Tibial artery (tissue), 4 donors: ENCODE results near the gene ASIC4.

ENCODE experiments used
- DNase-seq, 2 donors: peaks; one replicate each; pipeline ENCODE4 v3.0.0-alpha.2; 2019
- H3K27ac ChIP-seq, 2 donors: fragments of 200-600 bp; sonication (generic) in 1 of 2; 1 replicate in 1 of 2; 2 replicates in 1 of 2; pipeline ENCODE4 v1.5.1; 2018 to 2019; ENCODE audit warnings: mild to moderate bottlenecking in 1 of 2
- H3K27me3 ChIP-seq, 2 donors: fragments of 200-600 bp; sonication (generic) in 1 of 2; one replicate each; pipeline versions ENCODE4 v1.5.1 to v1.6.0; 2016 to 2019
- H3K36me3 ChIP-seq, 3 donors: fragments of 200-600 bp; sonication (generic) in 2 of 3; one replicate each; pipeline ENCODE4 v1.5.1; 2016 to 2019; ENCODE audit warnings: mild to moderate bottlenecking in 2 of 3
- H3K4me1 ChIP-seq, 4 donors: fragments of 200-600 bp; sonication (generic) in 2 of 4; 1 replicate in 3 of 4; 2 replicates in 1 of 4; pipeline ENCODE4 v1.5.1; 2016 to 2019
- H3K4me3 ChIP-seq, 2 donors: fragments of 200-600 bp; sonication (generic) in 1 of 2; 1 replicate in 1 of 2; 2 replicates in 1 of 2; pipeline ENCODE4 v1.5.1; 2018 to 2019; ENCODE audit warnings: mild to moderate bottlenecking in 2 of 2
- H3K9me3 ChIP-seq, 3 donors: fragments of 200-600 bp; sonication (generic) in 1 of 3; one replicate each; pipeline ENCODE4 v1.5.1; 2016 to 2019
- intact Hi-C: fragments of 100-400 bp; cut with DNase I; formaldehyde crosslinking; loops from one replicate; pipeline ENCODE4 v1.15.0; 2023; ENCODE audit warnings: low total_unique reads
- TF ChIP-seq, protein P1 (sequence below), 2 experiments: fragments of 200-600 bp in 1 of 2; fragments of 450-650 bp in 1 of 2; IDR thresholded peaks; one replicate each; pipeline ENCODE4 v1.5.1; 2017 to 2019; ENCODE audit warnings: antibody characterized with exemption in 2 of 2, mild to moderate bottlenecking in 1 of 2, moderate library complexity in 1 of 2

ASIC4 gene

DNA sequence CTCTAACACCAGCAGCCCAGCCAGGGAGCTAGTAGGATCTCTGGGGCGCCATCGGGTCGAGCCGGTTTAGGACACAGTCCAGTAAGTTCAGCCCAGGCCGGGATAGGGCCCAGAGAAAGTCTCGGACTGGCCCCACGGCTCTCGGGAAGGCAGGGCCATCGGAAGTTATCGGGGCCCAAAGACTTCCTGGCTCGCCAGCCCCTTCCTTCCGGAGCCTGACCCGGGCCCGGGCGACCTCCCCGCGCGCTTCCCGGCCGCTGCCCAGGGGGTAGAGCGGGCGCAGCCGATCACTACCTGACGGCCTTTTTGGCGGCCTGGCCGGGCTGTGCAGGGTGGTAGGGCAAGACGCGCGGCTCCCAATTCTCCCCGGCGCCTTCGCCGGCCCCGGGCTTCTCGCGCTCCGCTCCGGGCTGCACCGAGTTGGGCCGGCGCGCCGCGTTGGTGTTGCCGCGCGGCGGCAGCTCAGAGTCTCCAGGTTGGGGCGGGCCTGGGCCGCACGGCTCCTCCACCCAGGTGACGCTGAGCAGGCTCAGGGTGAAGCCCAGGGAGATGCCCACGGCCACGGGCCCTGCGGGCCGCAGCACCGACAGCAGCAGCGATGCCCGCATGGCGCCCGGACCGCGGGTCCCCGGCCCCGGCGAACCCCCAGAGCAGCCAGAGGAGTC lies 28.8 kb downstream of the ASIC4 start:
- peak overlapping the region; percentile 86 to 92 for H3K27ac ChIP-seq
- intact Hi-C loops: loop anchor here (5.0 kb wide), 1 partner anchor 99 kb away; no protein-coding TSS in a partner anchor
- DNase-seq: no peak
- no peaks in the 10 kb centered on the region for H3K9me3 ChIP-seq
- H3K4me1 ChIP-seq: peaks cover 9 to 29% (median 24%) of the 10 kb centered on the region in 4 donors
- peaks cover 19 to 31% (median 21%) of the 10 kb centered on the region in 3 donors for H3K36me3 ChIP-seq
- H3K27me3 ChIP-seq: no peaks in the 10 kb centered on the region
- TF ChIP-seq, protein P1, sequence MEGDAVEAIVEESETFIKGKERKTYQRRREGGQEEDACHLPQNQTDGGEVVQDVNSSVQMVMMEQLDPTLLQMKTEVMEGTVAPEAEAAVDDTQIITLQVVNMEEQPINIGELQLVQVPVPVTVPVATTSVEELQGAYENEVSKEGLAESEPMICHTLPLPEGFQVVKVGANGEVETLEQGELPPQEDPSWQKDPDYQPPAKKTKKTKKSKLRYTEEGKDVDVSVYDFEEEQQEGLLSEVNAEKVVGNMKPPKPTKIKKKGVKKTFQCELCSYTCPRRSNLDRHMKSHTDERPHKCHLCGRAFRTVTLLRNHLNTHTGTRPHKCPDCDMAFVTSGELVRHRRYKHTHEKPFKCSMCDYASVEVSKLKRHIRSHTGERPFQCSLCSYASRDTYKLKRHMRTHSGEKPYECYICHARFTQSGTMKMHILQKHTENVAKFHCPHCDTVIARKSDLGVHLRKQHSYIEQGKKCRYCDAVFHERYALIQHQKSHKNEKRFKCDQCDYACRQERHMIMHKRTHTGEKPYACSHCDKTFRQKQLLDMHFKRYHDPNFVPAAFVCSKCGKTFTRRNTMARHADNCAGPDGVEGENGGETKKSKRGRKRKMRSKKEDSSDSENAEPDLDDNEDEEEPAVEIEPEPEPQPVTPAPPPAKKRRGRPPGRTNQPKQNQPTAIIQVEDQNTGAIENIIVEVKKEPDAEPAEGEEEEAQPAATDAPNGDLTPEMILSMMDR (IDR thresholded peaks at IDR 0.05): peak in 1 of 2 experiments; percentile 2
- peak overlapping the region; percentile 71 to 98 for H3K4me3 ChIP-seq

DNA sequence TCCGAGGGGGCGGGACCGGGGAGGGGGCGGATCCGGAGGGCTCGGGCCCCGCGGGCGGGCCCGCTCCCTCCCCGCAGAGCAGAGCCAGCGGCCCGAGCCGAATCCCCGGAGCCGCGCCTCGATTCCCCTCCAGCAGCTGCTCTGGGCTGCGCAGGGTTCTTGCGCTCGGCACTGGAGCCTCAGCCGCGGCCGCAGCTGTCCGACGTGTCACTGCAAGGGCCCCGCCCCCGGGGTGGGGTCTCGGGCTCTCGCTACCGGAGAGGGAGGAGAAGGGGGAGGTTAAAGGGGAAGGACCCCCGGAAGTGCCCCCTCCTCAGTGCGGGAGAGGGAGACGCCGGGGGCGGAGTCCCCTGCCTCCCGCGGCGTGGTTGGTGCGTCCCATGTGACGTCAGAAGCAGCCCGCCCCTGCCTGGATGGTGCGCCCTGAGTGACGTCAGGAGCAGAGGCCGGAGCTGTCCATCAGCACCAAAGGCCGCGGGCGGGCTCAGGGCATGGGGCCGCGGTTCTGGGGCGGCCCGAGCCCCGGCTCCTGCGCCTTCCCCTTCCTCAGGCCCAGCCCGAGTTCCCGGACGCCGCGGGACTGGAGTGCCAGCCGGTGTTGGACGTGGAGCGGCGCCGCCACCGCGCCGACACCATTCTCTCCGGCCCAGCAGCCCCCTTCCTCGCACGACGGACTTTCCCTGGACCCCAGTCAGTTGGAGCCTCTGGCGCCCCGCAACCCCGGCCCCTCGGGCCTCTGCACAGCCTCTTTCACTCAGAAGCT lies 29.5 kb downstream of the ASIC4 start, which contains the start of the genes CHPF and TMEM198:
Gene CHPF (minus strand): TSS at position 214 of the 763 bp plus-strand sequence. CDS start 271 bp downstream, outside the sequence.
Gene TMEM198 (plus strand): TSS at position 433 of the 763 bp plus-strand sequence. CDS start 700 bp downstream, outside the sequence.
- Histone ChIP-seq H3K9me3 (no peaks in the 10 kb centered on the region), H3K27ac (peak within 1 kb of the TSS; percentile 86 to 92), H3K4me1 (peaks cover 9 to 29% (median 24%) of the 10 kb centered on the region in 4 donors), H3K27me3 (no peaks in the 10 kb centered on the region), H3K4me3 (peak within 1 kb of the TSS; percentile 71 to 98), H3K36me3 (peaks cover 16 to 26% (median 17%) of the 10 kb centered on the region in 3 donors)
- TF ChIP-seq, protein P1 (IDR thresholded peaks at IDR 0.05): no peak
- peak; percentile 98 to 99 for DNase-seq
- intact Hi-C loops: loop anchor here (1.0 to 5.0 kb wide), 2 partner anchors 99 to 146 kb away; no protein-coding TSS in a partner anchor

DNA sequence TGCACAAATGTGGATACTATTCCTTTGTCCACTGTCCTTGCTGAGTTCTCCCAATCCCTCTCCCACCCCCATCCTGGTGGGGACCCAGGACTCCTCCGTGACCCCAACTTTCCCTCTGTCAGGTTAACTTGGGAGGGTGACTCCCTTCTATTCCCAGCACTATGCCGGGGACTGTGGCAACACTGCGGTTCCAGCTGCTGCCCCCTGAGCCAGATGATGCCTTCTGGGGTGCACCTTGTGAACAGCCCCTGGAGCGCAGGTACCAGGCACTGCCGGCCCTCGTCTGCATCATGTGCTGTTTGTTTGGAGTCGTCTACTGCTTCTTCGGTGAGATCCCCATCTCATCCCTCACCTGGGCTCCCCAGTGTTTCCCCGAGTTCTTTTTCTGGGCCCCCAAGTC lies 30.3 kb downstream of the ASIC4 start:
- DNase-seq: no peak
- TF ChIP-seq, protein P1 (IDR thresholded peaks at IDR 0.05): no peak
- H3K4me3 ChIP-seq: peak overlapping the region; percentile 71 to 98

DNA sequence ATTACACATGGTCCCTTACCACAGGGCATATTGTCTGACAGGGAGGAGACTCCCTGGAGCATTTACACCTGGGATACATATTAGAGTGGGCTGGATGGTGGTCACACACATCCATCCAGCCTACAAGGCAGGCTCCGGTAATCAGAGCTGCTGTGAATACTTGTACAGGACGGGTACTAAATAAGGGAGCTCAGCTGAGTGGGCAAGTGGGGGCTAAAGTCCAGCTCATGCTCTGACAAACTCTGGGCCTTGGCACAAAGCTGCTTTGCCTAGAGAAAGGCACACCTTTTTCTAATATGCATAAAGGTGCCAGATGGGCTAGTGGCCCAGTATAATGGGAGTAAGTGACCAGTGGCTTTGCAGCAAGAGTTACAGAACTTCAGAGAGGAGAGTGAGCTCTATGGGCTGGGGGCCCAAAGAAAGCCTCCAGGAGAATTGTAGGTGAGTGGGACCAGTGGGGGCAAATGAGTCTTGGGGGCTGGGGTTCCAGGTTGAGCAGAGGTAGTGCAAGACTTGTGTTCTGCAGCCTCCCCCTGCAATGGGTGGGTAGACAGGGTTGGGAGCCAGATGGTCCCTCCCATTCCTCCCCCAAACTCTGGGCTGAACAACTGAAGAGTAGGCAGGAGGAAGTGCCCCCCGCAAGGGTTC lies 31.1 kb downstream of the ASIC4 start:
- H3K27me3 ChIP-seq: no peaks in the 10 kb centered on the region
- H3K36me3 ChIP-seq: peaks cover 0 to 10% (median 1%) of the 10 kb centered on the region in 3 donors
- intact Hi-C loops: no loop called here
- no peak overlapping the region for H3K27ac ChIP-seq
- no peak for DNase-seq
- H3K4me3 ChIP-seq: no peak overlapping the region
- no peaks in the 10 kb centered on the region for H3K9me3 ChIP-seq
- peaks cover 9 to 29% (median 24%) of the 10 kb centered on the region in 4 donors for H3K4me1 ChIP-seq
- TF ChIP-seq, protein P1 (IDR thresholded peaks at IDR 0.05): no peak

More for the DNA sequence above, 30.3 kb downstream of the ASIC4 start:
- intact Hi-C loops: loop anchor here (1.0 to 5.0 kb wide), 2 partner anchors 98 to 145 kb away; no protein-coding TSS in a partner anchor
- Histone ChIP-seq H3K36me3 (peaks cover 8 to 18% (median 9%) of the 10 kb centered on the region in 3 donors), H3K27me3 (no peaks in the 10 kb centered on the region), H3K4me1 (peaks cover 9 to 29% (median 24%) of the 10 kb centered on the region in 4 donors), H3K9me3 (no peaks in the 10 kb centered on the region), H3K27ac (peak overlapping the region in 1 of 2 donors; percentile 92)

DNA sequence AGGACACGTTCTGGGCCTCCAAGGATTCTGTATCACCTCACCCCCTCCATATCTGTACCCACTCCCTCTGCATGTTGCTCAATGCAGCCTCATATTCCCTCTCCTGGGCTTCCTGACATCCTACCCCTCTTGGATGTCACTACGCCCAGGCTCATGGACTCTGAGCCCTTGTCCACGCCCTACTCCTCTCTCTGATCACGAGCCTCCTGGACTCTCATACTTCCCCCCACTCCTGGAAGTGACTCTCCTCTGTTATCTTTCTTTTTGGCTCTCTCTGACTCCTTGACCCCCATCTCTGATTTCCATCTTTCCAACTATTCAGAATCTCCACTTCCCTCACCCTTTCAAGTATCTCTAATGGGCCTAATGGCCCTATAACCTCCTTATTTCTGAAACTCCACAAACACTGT lies 31.7 kb downstream of the ASIC4 start:
- H3K9me3 ChIP-seq: no peaks in the 10 kb centered on the region
- no peaks in the 10 kb centered on the region for H3K27me3 ChIP-seq
- intact Hi-C loops: no loop called here
- no peak overlapping the region for H3K4me3 ChIP-seq
- peaks cover 9 to 29% (median 24%) of the 10 kb centered on the region in 4 donors for H3K4me1 ChIP-seq
- TF ChIP-seq, protein P1 (IDR thresholded peaks at IDR 0.05): no peak
- H3K36me3 ChIP-seq: peaks cover 0 to 4% (median 0%) of the 10 kb centered on the region in 3 donors
- DNase-seq: no peak
- H3K27ac ChIP-seq: no peak overlapping the region
